CD4-positive, alpha-beta T cell treated with Interleukin-4 for 1 hour (primary cell): Measurements from ENCODE around the gene ADGRV1.

Experiments used
- DNase-seq, 2 donors: peaks; one replicate each; pipeline ENCODE4 v3.0.0-alpha.2; 2020 to 2022

Gene ADGRV1, protein sequence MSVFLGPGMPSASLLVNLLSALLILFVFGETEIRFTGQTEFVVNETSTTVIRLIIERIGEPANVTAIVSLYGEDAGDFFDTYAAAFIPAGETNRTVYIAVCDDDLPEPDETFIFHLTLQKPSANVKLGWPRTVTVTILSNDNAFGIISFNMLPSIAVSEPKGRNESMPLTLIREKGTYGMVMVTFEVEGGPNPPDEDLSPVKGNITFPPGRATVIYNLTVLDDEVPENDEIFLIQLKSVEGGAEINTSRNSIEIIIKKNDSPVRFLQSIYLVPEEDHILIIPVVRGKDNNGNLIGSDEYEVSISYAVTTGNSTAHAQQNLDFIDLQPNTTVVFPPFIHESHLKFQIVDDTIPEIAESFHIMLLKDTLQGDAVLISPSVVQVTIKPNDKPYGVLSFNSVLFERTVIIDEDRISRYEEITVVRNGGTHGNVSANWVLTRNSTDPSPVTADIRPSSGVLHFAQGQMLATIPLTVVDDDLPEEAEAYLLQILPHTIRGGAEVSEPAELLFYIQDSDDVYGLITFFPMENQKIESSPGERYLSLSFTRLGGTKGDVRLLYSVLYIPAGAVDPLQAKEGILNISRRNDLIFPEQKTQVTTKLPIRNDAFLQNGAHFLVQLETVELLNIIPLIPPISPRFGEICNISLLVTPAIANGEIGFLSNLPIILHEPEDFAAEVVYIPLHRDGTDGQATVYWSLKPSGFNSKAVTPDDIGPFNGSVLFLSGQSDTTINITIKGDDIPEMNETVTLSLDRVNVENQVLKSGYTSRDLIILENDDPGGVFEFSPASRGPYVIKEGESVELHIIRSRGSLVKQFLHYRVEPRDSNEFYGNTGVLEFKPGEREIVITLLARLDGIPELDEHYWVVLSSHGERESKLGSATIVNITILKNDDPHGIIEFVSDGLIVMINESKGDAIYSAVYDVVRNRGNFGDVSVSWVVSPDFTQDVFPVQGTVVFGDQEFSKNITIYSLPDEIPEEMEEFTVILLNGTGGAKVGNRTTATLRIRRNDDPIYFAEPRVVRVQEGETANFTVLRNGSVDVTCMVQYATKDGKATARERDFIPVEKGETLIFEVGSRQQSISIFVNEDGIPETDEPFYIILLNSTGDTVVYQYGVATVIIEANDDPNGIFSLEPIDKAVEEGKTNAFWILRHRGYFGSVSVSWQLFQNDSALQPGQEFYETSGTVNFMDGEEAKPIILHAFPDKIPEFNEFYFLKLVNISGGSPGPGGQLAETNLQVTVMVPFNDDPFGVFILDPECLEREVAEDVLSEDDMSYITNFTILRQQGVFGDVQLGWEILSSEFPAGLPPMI (N-terminal part only)

DNA sequence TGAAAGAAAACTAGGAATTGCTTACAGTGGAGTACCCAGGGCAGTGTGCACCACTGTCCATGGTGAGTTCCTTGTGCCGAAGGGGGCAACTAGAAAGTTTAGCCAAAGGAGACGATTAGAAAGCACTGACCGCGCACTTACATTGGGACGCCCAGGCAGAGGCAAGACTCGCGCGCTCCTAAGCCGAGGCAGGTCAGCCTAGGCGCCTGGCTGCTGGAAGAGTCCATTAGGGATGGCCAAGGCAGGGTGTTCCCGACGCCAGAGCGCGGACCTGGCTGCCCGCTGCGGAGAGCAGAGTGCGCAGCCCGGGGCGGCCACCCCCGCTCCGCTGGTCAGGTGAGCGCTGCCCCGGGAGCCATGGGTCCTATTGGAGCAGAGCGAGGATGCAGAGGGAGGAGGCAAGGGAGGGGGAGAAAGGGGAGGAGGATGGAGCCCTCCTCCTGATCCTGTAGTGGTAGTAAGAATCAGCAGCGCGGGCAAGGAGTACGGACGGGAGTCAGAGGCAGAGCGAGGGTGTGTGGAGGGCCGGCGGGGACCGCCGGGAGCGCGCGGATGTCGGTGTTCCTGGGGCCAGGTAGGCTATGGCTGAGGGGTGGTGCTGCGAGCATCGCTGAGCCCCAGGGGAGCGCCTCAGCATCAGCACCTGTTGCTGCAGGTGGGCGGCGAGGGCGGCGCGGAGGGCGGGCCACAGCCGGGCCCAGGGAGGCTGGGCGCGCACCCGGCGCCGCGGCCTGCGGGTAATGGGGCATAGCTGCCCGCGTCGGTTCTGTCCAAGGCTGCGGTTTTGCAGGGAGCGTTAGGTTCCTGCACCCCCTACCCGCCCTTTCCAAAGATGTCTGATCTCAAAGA lies at the start of gene ADGRV1:
Gene ADGRV1, plus strand, starts transcription at position 454 of the 849 bp plus-strand sequence. Its CDS starts 99 bp downstream, at position 553.
- DNase-seq: no peak

DNA sequence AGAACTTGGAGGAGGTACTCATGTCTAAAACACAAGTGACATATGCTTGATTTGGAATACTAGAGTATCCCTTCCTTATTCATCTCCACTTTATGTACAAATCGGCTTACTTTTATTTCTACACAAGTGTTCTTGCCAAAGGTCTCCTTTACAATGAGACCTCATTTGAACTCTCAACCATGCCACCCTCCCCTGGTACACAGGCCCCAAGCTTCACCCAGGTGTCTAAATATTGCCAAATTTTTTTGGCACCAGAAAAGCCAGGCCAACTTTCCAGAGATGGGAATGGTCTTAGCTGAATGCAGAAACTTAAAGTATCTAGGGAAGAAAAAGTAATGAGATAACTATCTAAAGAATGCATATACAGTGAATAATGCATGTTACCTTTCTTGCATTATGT lies 48.2 kb upstream of the ADGRV1 start:
- DNase-seq: no peak

DNA sequence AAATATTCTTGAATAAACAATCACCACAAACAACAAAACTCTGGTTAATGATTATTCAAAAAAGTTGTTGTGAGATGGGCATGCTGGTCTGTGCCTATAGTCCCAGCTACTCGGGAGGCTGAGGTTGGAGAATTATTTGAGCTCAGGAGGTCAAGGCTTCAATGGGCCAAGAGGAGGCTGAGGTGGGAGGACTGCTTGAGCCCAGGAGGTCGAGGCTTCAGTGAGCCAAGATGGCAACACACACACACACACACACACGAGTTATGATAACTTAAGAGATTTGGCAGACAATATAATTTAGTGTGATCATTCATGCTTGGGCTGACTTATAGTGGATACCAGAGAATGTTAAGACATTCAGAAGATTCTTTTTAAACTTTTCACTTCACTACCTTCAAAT lies 44.1 kb upstream of the ADGRV1 start:
- DNase-seq: no peak

DNA sequence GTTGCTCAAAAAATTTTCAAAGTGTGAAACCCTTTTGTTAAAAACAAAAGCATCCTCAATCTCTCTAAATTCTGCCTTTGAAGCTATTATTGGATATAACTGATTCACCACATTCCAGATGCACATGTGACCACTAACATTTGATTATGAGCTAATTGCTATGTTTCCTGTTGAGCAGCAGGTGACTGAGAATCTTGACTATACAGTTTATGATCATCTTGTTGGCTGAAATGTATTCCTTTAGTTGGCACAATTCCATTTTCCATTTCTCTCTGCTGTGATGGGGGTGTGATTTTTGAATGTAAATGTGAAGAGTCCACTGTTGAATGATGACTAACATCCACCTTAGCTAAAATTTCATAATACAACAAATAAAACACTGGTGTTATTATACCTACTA lies 39.9 kb upstream of the ADGRV1 start:
- DNase-seq: no peak

DNA sequence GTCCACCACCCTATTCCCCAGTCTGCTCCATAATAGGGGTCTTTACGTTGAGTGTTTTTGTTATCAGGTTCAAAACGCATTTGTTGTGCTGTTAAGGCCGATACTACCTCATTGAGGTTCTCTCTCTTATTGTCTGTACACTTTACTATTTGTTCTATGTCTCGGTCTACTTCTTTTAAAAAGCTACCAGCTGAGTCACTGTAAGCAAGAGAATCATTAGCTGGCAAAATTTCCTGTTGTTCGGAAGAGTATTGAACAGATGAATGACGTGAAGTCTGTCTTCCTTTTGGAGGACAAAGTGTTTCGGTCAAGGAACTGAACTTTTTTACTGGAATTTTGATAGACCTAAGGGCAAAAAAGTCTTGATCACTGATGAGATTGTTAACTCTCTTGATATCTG lies 39.5 kb upstream of the ADGRV1 start:
- DNase-seq: no peak

DNA sequence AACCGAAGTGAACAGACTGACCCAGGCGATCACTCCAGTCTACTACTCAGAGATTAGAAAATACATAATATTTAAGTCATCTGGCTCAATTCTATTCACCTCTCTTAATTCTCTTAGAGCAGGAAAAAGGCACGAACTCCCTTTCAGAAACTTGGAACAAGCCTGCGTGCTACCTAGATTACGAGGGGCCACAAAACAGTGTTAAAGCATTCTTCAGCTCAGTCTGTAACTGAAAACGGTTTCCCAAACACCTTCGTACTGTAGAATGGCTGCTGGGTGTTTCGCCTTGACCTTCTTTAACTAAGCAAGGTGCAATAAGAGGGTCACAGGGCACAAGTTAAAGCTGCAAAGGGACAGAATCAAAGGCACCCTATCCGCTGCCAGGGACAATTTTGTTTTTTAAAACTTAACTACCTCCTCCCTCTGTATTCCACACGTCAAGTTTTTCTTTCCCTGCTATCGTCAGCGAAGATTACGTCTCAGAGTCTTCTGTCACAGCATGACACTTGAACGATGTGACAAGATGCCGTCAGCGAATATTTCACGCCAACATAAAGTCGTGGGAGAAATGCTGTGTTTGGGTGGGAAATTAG lies 29.9 kb upstream of the ADGRV1 start:
- peak; percentile 25 to 50 for DNase-seq

DNA sequence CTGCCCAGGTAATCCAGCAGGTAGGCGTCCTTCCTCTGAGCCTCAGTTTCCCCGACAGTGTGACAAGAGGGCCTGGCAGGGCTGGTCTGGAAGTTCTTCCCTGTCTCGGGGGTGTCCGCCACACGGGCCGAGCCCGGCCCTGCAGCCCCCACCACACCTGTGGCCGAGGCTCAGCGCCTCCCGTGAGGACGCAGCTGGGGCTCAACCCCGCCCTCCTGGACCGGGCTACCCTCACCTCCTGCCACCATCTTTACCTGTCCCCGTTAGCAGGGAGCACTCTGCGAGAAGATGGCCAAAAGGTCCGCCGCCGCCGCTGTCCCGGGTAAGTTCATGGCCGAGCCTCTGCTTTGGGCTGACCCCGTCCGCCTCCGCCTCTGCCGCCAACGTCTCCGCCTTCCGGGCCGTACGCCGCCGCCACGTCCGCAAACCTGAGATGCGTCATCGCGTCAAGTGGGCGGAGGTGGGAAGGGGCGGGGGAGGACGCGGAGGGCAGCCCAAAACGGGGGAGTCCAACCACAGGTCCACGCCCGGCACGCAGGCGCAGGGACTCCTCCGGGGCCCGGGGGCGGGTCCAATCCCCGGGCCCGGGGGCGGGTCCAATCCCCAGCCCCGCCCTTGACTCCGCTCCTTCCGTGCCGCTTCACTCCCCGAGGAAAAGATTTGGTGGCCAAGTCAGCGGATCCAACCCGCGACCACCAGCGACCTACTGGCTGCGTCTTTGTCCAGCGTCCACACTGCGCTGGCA lies 29.2 kb upstream of the ADGRV1 start, which contains the start of gene LYSMD3:
Gene LYSMD3, minus strand, starts transcription at position 391 of the 745 bp plus-strand sequence. CDS start 4,295 bp downstream, outside the sequence.
- peak; percentile 96 to 97 for DNase-seq

DNA sequence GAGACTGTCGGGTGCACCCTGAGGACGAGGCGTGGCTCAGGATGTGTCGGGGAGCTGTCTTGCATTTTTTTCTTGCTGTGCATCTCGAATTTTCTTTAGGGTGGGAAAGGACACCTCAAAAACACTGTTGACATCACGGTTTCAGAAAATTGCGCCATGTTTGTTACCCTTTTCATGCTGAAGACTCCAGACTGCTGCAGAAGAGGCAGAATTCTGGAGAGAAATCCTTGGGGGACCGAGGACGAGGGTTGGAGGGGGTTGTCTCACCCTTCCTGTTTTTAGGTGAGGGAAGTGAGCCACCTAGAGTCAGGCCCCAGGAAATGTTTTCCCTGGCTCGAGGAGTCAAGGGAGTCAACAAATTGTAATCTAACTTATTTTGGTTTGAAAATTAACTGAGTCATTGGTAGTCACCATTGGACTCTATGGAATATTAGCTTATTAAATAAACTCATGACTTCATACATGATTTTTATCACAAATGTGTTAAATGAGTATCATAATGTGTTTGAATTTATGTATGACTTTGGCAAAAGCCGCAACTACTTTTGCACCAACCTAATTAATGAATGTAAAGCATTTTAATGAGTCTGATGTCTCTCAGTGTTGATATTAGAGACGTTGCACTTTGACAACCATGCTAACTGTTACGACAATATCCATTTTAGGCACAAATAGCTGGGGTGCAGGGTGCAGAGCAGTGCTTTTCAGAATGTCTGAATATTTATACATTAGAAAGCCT lies 28.5 kb upstream of the ADGRV1 start:
- DNase-seq: peak in 1 of 2 donors; percentile 68

DNA sequence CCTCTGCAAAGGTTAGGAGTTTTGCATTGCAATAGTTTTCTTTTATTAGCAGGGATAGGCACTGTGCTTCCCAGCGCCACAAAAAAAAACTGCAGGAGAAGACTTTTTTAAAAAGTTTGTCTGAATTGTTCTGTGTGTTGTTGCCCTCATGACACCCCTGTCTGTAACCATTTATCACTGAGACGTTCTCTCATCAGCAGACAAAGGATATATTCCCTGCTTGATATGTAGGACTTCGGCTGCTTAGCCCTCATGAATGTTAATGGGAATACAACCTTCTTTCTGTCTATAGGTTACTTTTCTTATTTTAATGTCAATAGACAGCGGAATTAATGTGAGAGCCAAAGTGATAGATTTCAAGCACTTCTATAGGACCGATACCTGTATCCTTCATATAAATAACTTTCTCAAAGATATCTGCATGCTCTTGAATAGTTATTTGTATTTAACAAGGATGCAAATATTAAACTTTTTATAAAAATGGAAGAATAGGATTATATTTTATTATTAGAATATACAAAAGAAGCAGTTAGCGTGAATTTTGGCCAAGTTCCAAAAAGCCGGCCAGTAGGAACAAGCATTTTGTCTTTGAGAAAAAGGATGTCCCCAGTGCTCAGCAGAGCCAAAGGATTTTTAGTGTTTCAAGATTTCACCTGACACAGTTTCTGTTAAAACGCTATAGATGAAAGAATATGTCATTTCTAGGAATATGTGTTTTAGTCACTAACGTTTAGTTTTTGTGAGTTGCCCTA lies 27.7 kb upstream of the ADGRV1 start:
- DNase-seq: no peak

DNA sequence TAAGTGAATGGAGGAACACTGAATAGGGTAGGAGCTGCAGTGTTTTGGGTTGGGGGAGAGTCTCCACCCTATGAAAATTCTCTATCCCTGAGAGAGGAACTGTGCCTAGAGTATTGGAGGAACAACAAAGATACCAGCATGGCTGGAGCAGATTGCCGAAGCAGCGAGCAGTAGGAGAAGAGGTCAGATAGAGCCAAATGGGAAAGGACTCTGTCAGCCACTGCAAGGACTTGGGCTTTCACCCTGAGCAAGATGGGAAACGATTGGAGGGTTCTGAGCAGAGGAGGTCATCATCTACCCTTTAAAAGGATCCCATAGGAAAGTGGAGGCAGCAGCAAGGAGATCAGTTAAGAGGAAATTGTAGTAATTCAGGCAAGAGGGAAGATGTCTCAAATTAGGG lies 24.8 kb upstream of the ADGRV1 start:
- no peak for DNase-seq

DNA sequence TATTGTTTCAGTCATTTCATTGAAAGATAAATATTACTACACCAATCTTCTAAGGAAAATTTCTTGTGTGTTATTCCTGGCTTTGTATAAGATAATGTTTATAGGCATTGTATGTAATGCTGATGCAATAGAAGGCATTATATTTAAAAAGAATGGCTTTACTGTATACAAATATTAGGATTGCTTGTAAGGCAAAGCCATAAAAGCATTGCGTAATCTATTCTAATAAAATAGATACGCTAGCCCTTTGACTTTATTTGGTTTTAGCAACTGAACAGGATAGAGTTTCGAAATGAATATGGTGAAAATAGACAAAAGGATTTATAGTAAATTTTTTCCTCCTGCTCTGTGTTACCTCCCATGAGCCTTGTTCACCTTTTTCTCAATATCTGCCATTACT lies 23.7 kb upstream of the ADGRV1 start:
- DNase-seq: no peak

DNA sequence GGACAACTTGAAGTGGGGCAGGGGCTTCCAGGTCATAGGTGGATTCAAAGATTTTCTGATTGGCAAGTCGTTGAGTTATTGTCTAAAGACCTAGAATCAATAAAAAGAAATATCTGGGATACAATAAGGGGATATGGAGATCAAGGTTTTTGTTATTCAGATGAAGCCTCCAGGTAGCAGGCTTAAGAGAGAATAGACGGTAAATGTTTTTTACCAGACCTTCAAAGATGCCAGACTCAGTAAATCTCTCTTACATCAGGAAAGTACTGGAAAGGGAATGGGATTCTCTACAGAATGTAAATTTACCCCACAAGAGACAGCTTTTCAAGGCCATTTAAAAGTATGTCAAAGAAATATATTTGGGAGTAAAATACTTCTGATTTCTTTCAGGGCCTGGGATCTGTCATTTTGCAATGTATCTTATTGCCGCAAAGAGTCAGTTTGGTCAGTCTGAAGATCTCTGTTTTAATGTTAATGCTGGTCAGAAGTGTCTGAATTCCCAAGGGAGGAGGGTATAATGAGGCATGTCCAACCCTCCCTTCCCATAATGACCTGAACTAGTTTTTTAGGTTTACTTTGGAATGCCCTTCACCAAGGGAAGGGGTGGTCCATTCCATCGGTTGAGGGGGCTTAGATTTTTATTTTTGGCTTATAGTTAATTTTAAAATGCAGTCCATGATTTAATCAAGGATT lies 15.6 kb upstream of the ADGRV1 start:
- no peak for DNase-seq

DNA sequence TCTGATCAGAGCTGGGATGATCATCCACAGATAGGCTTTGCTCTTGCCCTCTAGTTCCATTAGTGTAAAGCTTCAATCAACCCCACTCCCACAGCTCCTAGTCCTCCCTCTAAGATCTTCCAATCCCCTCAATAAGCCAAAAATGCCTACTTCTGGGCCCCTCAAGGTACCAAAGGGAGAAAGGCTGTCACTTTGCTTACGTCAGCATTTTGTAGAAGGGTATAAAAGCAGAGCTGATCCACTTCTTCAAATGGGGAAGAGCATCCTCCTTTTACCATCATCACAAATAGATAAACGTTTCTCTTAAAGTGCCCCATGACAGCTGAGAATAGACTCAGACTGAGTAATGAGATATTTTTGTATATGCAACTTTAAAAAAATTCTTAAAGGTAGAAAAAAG lies 13.1 kb upstream of the ADGRV1 start:
- DNase-seq: no peak

DNA sequence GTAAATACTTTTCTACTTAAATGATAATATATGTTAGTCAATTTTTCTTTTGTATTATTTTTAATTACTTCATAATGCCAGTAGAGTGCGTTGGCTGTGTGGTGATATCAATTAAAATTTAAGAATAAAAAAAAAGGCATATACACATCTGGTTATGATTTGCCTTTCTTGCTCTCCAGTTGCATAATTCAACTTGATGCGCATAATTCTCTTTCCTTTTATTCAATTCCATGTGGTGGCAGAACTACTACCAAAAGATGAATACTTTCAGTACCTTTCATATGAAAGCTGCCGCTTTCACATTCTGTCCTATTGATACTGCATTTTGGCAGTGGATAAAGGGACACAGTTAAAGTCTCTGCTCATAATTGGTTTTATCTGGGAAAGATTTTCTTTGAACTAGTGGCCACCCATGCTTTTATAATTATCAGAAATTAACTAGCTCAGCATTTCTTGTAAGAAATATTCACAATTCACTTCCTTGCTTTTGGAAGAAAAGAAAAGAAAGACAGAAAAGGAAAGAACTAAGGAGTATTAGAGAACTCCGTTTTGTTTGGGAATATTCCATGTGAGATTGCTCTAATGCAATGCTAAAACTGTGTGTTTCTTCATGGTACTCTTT lies 12.3 kb upstream of the ADGRV1 start:
- no peak for DNase-seq

DNA sequence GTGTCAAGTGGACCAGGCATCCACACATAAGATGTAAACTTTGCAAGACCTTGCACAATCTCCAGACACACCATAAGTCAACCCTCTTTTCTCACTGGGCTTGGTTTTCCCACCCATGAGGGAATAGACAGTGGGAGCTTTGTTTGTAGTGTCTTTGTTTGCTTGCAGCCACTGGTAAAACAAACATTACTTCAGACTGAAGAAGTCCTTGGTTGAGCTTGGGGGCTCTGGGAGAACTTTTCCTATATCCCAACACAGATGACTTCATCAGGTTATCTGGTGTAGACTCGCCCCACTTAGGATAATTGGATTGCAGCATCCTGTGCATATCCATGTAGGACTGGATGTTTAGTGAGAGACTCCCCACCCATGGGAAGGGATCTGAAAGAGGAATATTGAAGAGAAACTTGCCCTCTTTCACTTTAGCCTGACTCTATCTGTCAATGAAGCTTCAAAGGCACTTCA lies 11.5 kb upstream of the ADGRV1 start:
- DNase-seq: no peak

DNA sequence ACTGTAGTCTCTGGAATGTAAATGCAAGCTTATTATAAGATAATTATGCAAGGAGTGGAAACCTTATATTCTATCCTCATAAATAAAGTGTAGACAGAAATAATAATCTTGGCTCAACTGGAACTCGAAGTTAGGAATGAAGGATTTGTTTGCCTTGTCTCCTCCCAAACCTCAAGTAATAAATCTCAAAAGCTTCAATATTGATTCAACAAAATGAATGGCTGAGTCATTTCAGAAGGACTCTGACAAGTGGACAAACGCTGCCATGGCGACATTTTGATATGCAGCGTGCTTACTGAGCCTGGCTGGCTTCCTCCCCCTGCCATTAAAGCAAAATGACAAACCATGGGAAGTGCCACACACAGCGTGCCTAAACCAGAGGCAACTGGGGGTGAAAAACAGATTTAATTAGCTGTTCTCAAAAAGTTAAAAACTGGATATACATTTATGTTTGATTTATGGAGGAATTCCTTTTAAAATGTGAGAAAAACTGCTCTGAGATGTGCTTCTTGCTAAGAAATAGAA lies 10.5 kb upstream of the ADGRV1 start:
- DNase-seq: no peak

DNA sequence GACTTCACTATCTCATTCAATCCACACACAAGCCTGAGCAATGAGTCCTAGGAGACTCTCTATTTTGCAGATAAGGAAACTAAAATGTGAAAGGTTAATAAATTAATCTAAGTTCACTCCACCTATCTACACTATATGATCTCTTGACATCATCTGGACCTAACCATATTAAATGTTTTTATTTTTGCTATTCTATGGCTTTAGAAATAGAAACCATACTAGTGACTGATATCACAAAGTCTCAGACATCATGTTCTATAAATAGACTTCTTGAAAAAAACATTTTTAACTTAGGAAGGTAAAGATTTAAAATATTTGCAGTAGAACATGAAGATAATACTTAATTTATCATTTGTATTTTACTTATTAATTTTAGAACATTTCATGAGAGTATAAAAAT lies 9.4 kb upstream of the ADGRV1 start:
- DNase-seq: no peak
